GM12878 (cell line): ENCODE measurements around the gene HMCN2. TPM values are rescaled to one million over a fixed set of nuclear protein-coding genes. Genes with fewer than 3 reads are reported as not detected.

ENCODE experiments used
- ATAC-seq: fragments of 200-7000 bp; cut with Tn5 transposase; 3 replicates; pipeline ENCODE4 v1.9.1; 2020; ENCODE audit warnings: mild to moderate bottlenecking, moderate library complexity
- BruUV-seq: library from RNA; stranded (reverse); fragments of 400-500 nt; replicated peaks from 2 replicates; lab custom pipeline; 2021; lab: Mats Ljungman, UMichigan
- CTCF ChIA-PET: fragments of 300-600 bp; sonication (Branson Sonifier 250); formaldehyde crosslinking; extraction: SDS; loops from one replicate; lab custom pipeline; 2021; ENCODE audit warnings: inconsistent platforms; lab: Yijun Ruan, JAX
- POLR2A ChIA-PET: fragments of 350-600 bp; formaldehyde crosslinking; extraction: SDS; loops from one replicate; lab custom pipeline; 2021; ENCODE audit warnings: inconsistent platforms; lab: Charles Lee
- RAD21 ChIA-PET: fragments of 300-600 bp; sonication (Branson Sonifier 250); formaldehyde crosslinking; loops from one replicate; lab custom pipeline; 2023; ENCODE audit warnings: antibody characterized with exemption; ENCODE audit not compliant: unreplicated experiment; lab: Charles Lee
- SMC1A ChIA-PET: fragments of 300-600 bp; sonication (Branson Sonifier 250); formaldehyde crosslinking; loops from one replicate; lab custom pipeline; 2023; ENCODE audit not compliant: unreplicated experiment, uncharacterized antibody; lab: Charles Lee
- DNase-seq: peaks from one replicate; pipeline ENCODE4 v3.0.0-alpha.2; 2011; ENCODE audit warnings: low read depth, low spot score
- FAIRE-seq: peaks from 3 replicates; lab custom pipeline; 2011; peaks lifted over from hg19 to GRCh38; lab: Jason Lieb, UNC
- H2AFZ ChIP-seq: 2 replicates; pipeline ENCODE4 v1.6.0; 2011; ENCODE audit warnings: low read depth, low read length, control low read depth; ENCODE audit not compliant: control insufficient read depth
- H3K27ac ChIP-seq: 2 replicates; pipeline ENCODE4 v1.5.1; 2011; ENCODE audit warnings: control low read depth; ENCODE audit not compliant: control insufficient read depth, insufficient read depth
- H3K27me3 ChIP-seq, 2 experiments: replicated peaks in 1 of 2; 2 replicates each; pipeline versions ENCODE4 v1.6.0 to v1.6.1; 2011; ENCODE audit warnings: low read length in 1 of 2; ENCODE audit not compliant: control insufficient read depth in 2 of 2, insufficient read depth in 2 of 2
- H3K36me3 ChIP-seq, 2 experiments: 2 replicates each; pipeline ENCODE4 v1.5.1; 2011; ENCODE audit warnings: low read length in 1 of 2; ENCODE audit not compliant: control insufficient read depth in 2 of 2, insufficient read depth in 2 of 2
- H3K4me1 ChIP-seq: 2 replicates; pipeline ENCODE4 v1.6.1; 2011; ENCODE audit warnings: mild to moderate bottlenecking, low read length, moderate library complexity, mixed read lengths; ENCODE audit not compliant: control insufficient read depth, insufficient read depth
- H3K4me2 ChIP-seq: 2 replicates; pipeline ENCODE4 v1.6.0; 2011; ENCODE audit warnings: control low read depth; ENCODE audit not compliant: control insufficient read depth, insufficient read depth
- H3K4me3 ChIP-seq: fragments of 200-600 bp; sonication (generic); 2 replicates; pipeline ENCODE4 v1.5.1; 2016
- H3K79me2 ChIP-seq: 2 replicates; pipeline ENCODE4 v1.6.0; 2011; ENCODE audit warnings: low read length; ENCODE audit not compliant: control insufficient read depth, insufficient read depth
- H3K9ac ChIP-seq: 2 replicates; pipeline ENCODE4 v1.8.0; 2011; ENCODE audit warnings: low read length, control low read depth, mixed read lengths; ENCODE audit not compliant: control insufficient read depth, insufficient read depth
- H3K9me3 ChIP-seq: replicated peaks from 3 replicates; pipeline ENCODE4 v1.5.1; 2011; ENCODE audit warnings: mild to moderate bottlenecking, low read length; ENCODE audit not compliant: control insufficient read depth, insufficient read depth
- H4K20me1 ChIP-seq: 2 replicates; pipeline ENCODE4 v1.6.0; 2011; ENCODE audit not compliant: control insufficient read depth, insufficient read depth
- BCL11A ChIP-seq: IDR thresholded peaks from 2 replicates; pipeline ENCODE4 v1.6.1; 2011; ENCODE audit warnings: low read depth, low read length
- CREM ChIP-seq: IDR thresholded peaks from 2 replicates; pipeline ENCODE4 v1.6.1; 2014; ENCODE audit warnings: antibody characterized with exemption, low read depth
- DPF2 ChIP-seq: fragments of 450-650 bp; IDR thresholded peaks from 2 replicates; pipeline ENCODE4 v1.6.1; 2017; ENCODE audit warnings: mild to moderate bottlenecking
- HDAC6 ChIP-seq: fragments of 200-600 bp; sonication (generic); IDR thresholded peaks from one replicate; pipeline ENCODE4 v1.8.0; 2017; ENCODE audit warnings: antibody characterized with exemption; ENCODE audit not compliant: unreplicated experiment
- MTA3 ChIP-seq: IDR thresholded peaks from 2 replicates; pipeline ENCODE4 v1.6.1; 2012; ENCODE audit warnings: low read length, inconsistent platforms, borderline replicate concordance
- NBN ChIP-seq: fragments of 450-650 bp; IDR thresholded peaks from 2 replicates; pipeline ENCODE4 v1.6.1; 2016
- RB1 ChIP-seq: fragments of 450-650 bp; formaldehyde crosslinking; IDR thresholded peaks from 2 replicates; pipeline ENCODE4 v1.6.1; 2017; ENCODE audit warnings: mild to moderate bottlenecking, borderline replicate concordance
- RBBP5 ChIP-seq: fragments of 200-600 bp; sonication (generic); conservative IDR thresholded peaks from 2 replicates; pipeline ENCODE4 v1.6.1; 2016
- SIN3A ChIP-seq: IDR thresholded peaks from 2 replicates; pipeline ENCODE4 v1.6.1; 2012; ENCODE audit warnings: low read depth, low read length, improper control_type of control experiment
- SMC3 ChIP-seq: IDR thresholded peaks from 2 replicates; pipeline ENCODE4 v1.6.1; 2011; ENCODE audit warnings: low read length, improper control_type of control experiment, borderline replicate concordance
- TAF1 ChIP-seq: IDR thresholded peaks from 2 replicates; pipeline ENCODE4 v1.6.1; 2011; ENCODE audit warnings: mild to moderate bottlenecking, low read depth, low read length, borderline replicate concordance
- ZNF207 ChIP-seq: fragments of 450-650 bp; IDR thresholded peaks from 2 replicates; pipeline ENCODE4 v1.6.1; 2014; ENCODE audit warnings: antibody characterized with exemption, mild to moderate bottlenecking, borderline replicate concordance
- ZNF24 ChIP-seq: fragments of 450-650 bp; IDR thresholded peaks from 2 replicates; pipeline ENCODE4 v1.6.1; 2017; ENCODE audit warnings: antibody characterized with exemption, mild to moderate bottlenecking
- ZNF274 ChIP-seq: IDR thresholded peaks from one replicate; pipeline ENCODE4 v1.8.0; 2011; ENCODE audit not compliant: insufficient read length, insufficient read depth
- ZSCAN29 ChIP-seq: fragments of 450-650 bp; IDR thresholded peaks from 2 replicates; pipeline ENCODE4 v1.6.1; 2017; ENCODE audit warnings: mild to moderate bottlenecking, moderate library complexity
- WGBS: methylation state at CpG from one replicate; pipeline ENCODE4 v1.1.6; 2016; ENCODE audit warnings: low lambda C conversion rate; ENCODE audit not compliant: insufficient replicate concordance, insufficient coverage; ENCODE audit errors: missing lambda C conversion rate; 5-methylcytosine and 5-hydroxymethylcytosine counted together
- in situ Hi-C: fragments of 300-500 bp; cut with MboI; formaldehyde crosslinking; loops from 9 replicates; pipeline ENCODE4 v1.14.3; 2018; ENCODE audit warnings: mixed read lengths
- intact Hi-C: fragments of 100-400 bp; cut with micrococcal nuclease; formaldehyde crosslinking; loops from one replicate; pipeline ENCODE4 v1.14.2; 2022; ENCODE audit not compliant: unreplicated experiment
- polyA plus RNA-seq, 11 experiments: library from polyadenylated mRNA; depleted of rRNA in 4 of 11; unstranded in 6 of 11; stranded (reverse) in 5 of 11; fragments of >200 nt; fragmentation: Nextera tagmentation in 4 of 11; fragmentation: Illumina TruSeq in 1 of 11; extraction: Ambion mirVana in 4 of 11; extraction: Trizol in 1 of 11; gene quantifications; 1 replicate in 1 of 11; 2 replicates in 10 of 11; pipeline versions ENCODE4 v1.2.1 to v1.2.3, GENCODE V29; 2011 to 2016; ENCODE audit warnings: inconsistent platforms in 2 of 11, missing spikeins in 2 of 11, low read depth in 1 of 11
- total RNA-seq, 4 experiments: library from RNA; depleted of rRNA in 3 of 4; stranded (reverse); fragments of >200 nt in 3 of 4; fragmentation: Illumina TruSeq in 1 of 4; extraction: Trizol in 1 of 4; gene quantifications; 2 replicates each; pipeline versions ENCODE4 v1.2.1 to v1.2.3, GENCODE V29; 2013 to 2021
- TF ChIP-seq, protein P1 (sequence below): fragments of 450-650 bp; IDR thresholded peaks from 2 replicates; pipeline ENCODE4 v1.6.1; 2017; ENCODE audit warnings: antibody characterized with exemption, mild to moderate bottlenecking, moderate library complexity

HMCN2 gene
- total and polyA plus RNA-seq, 10 of the 15 experiments (the other 5 are each of a cell fraction or from before 2014, with no cell fraction given): 0.04 TPM; not detected in 9

DNA sequence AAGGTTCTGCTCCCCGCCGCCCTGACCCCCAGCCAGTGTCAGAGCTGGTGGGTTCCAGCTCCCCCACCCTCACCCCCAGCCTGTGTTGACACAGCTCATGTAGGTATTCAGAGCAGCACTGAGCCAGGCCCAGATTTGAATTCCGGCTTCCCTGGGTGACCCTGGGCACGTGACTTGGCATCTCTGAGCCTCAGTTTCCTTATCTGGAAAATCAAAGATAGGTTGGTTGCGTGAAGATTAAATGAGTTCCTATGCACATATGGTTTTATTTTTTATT is 42.0 kb downstream of the HMCN2 start (continued):
- TF ChIP-seq DPF2 (no peak), ZNF207 (no peak)
- TF ChIP-seq, protein P1, sequence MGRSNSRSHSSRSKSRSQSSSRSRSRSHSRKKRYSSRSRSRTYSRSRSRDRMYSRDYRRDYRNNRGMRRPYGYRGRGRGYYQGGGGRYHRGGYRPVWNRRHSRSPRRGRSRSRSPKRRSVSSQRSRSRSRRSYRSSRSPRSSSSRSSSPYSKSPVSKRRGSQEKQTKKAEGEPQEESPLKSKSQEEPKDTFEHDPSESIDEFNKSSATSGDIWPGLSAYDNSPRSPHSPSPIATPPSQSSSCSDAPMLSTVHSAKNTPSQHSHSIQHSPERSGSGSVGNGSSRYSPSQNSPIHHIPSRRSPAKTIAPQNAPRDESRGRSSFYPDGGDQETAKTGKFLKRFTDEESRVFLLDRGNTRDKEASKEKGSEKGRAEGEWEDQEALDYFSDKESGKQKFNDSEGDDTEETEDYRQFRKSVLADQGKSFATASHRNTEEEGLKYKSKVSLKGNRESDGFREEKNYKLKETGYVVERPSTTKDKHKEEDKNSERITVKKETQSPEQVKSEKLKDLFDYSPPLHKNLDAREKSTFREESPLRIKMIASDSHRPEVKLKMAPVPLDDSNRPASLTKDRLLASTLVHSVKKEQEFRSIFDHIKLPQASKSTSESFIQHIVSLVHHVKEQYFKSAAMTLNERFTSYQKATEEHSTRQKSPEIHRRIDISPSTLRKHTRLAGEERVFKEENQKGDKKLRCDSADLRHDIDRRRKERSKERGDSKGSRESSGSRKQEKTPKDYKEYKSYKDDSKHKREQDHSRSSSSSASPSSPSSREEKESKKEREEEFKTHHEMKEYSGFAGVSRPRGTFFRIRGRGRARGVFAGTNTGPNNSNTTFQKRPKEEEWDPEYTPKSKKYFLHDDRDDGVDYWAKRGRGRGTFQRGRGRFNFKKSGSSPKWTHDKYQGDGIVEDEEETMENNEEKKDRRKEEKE: no peak

DNA sequence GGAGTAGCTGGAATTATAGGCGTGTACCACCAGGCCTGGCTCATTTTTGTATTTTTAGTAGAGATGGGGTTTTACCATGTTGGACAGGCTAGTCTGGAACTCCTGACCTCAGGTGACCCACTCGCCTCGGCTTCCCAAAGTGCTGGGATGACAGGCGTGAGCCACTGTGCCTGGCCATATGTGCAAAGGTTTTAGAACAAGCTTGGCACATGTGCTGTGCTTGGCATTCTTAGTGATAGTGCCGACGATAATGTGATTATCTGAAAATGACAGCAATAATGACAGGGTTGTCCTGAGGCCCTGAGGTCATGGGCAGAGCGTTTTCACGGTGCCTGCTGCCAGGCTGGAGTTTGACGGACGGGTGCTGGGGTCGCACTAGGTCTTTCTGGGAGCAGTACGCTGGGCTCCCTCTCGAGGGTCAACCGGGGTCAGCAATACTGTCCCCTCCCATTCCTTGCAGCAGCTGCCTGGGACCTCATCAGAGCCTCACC is 42.6 kb downstream of the HMCN2 start:
- H3K27ac ChIP-seq: no peak overlapping the region
- no peaks in the 10 kb centered on the region for H3K4me1 ChIP-seq
- CTCF ChIA-PET: no interaction called here
- H3K79me2 ChIP-seq: no peaks in the 10 kb centered on the region
- no peak overlapping the region for H2AFZ ChIP-seq
- no TSS peak for BruUV-seq
- WGBS: 27% methylated on average over 14 of the region's 14 CpGs
- intact Hi-C loops (no loop called here), in situ Hi-C loops (no loop called here)
- SMC1A ChIA-PET: no interaction called here
- DNase-seq (no peak), FAIRE-seq (no peak), ATAC-seq (no peak)
- TF ChIP-seq SMC3: no peak
- no peak for TF ChIP-seq HDAC6
- TF ChIP-seq SIN3A: no peak
- TF ChIP-seq ZNF24: no peak
- no peak for TF ChIP-seq RB1
- no peak for TF ChIP-seq MTA3
- no peak for TF ChIP-seq ZNF274
- TF ChIP-seq CREM: no peak
- no peak for TF ChIP-seq BCL11A
- no peak for TF ChIP-seq NBN
- no peak for TF ChIP-seq ZNF207
- no peak for TF ChIP-seq TAF1
- no peak for TF ChIP-seq ZSCAN29
- no peak for TF ChIP-seq RBBP5
- no peak overlapping the region for H3K4me2 ChIP-seq
- no peaks in the 10 kb centered on the region for H3K36me3 ChIP-seq
- H3K4me3 ChIP-seq: no peak overlapping the region
- POLR2A ChIA-PET: no interaction called here
- no peaks in the 10 kb centered on the region for H4K20me1 ChIP-seq
- peaks cover 0 to 2% of the 10 kb centered on the region in 2 experiments; a peak in 2 of 4 replicates for H3K27me3 ChIP-seq
- RAD21 ChIA-PET: interaction anchor here (0.5 kb wide), 1 partner anchor 422 kb away, joined by 3 read pairs; no protein-coding TSS in a partner anchor
- no peaks in the 10 kb centered on the region for H3K9me3 ChIP-seq
- no peak overlapping the region for H3K9ac ChIP-seq
